Kidney (tissue), 14 donors: ENCODE measurements around the gene PHACTR1. TPM values are rescaled to one million over a fixed set of nuclear protein-coding genes. Genes with fewer than 3 reads are reported as not detected.

ENCODE experiments used
- DNase-seq, 5 donors: peaks; one replicate each; pipeline ENCODE4 v3.0.0-alpha.2; 2013 to 2020
- FAIRE-seq: peaks from 2 replicates; lab custom pipeline; 2012; peaks lifted over from hg19 to GRCh38; lab: Jason Lieb, UNC
- H3K27ac ChIP-seq, 2 donors: one replicate each; pipeline ENCODE4 v1.7.0; 2013; ENCODE audit warnings: low read depth in 2 of 2, low read length in 2 of 2, inconsistent platforms in 1 of 2
- H3K27me3 ChIP-seq: one replicate; pipeline ENCODE4 v1.7.1; 2013; ENCODE audit warnings: low read length, inconsistent platforms; ENCODE audit not compliant: control insufficient read depth, insufficient read depth
- H3K36me3 ChIP-seq, 3 donors: one replicate each; pipeline versions ENCODE4 v1.7.0 to v1.7.1; 2013; ENCODE audit warnings: low read length in 3 of 3, control low read depth in 1 of 3, inconsistent platforms in 1 of 3; ENCODE audit not compliant: insufficient read depth in 3 of 3, control insufficient read depth in 2 of 3
- H3K4me1 ChIP-seq, 3 donors: one replicate each; pipeline versions ENCODE4 v1.7.0 to v1.7.1; 2013; ENCODE audit warnings: low read length in 3 of 3, inconsistent platforms in 1 of 3, low read depth in 1 of 3; ENCODE audit not compliant: control insufficient read depth in 2 of 3, insufficient read depth in 2 of 3
- H3K4me3 ChIP-seq, 3 donors: one replicate each; pipeline versions ENCODE4 v1.7.0 to v1.8.1; 2013; ENCODE audit warnings: low read length in 3 of 3, control low read depth in 1 of 3, inconsistent platforms in 1 of 3
- H3K9ac ChIP-seq, 3 donors: one replicate each; pipeline versions ENCODE4 v1.7.0 to v1.7.1; 2013; ENCODE audit warnings: low read length in 3 of 3, control low read depth in 1 of 3, inconsistent platforms in 1 of 3
- H3K9me3 ChIP-seq, 3 donors: one replicate each; pipeline versions ENCODE4 v1.7.0 to v1.7.1; 2013; ENCODE audit warnings: low read length in 3 of 3, control low read depth in 1 of 3, inconsistent platforms in 1 of 3; ENCODE audit not compliant: control insufficient read depth in 2 of 3, insufficient read depth in 1 of 3
- CTCF ChIP-seq: IDR thresholded peaks from 3 replicates; pipeline ENCODE4 v1.5.1; 2012; ENCODE audit warnings: mild to moderate bottlenecking, moderate library complexity, borderline replicate concordance; ENCODE audit not compliant: insufficient read depth; ENCODE audit errors: extremely low read depth
- intact Hi-C: fragments of 100-400 bp; cut with DNase I; formaldehyde crosslinking; loops from one replicate; pipeline ENCODE4 v1.11.1; 2022
- polyA plus RNA-seq: library from polyadenylated mRNA; stranded (reverse); fragments of 350-450 nt; fragmentation: Illumina TruSeq; extraction: RNeasy Lipid Tissue Mini Kit (QIAGEN cat#74804); gene quantifications from one replicate; pipeline ENCODE4 v1.2.3, GENCODE V29; 2014; ENCODE audit warnings: low read depth, low replicate concordance; ENCODE audit not compliant: insufficient read depth
- total RNA-seq: library from RNA; stranded (reverse); fragmentation: NEBNext Ultra II Directional; extraction: Animal tissue kit (Norgen Biotek cat#: 25700); gene quantifications from one replicate; pipeline ENCODE4 v1.2.1, GENCODE V29; 2021
- donor health status: control.
- donor health status: control.
- donor health status: control.
- donor health status: control.
- donor health status: control.
- donor health status: DM: yes; HTN: yes; CAD: no.
- donor health status: Normal renal cell carcinoma (clear cell type).

The PHACTR1 gene
- total and polyA plus RNA-seq, 2 donors from 2014 or later = 3.3 to 33.6 TPM

DNA sequence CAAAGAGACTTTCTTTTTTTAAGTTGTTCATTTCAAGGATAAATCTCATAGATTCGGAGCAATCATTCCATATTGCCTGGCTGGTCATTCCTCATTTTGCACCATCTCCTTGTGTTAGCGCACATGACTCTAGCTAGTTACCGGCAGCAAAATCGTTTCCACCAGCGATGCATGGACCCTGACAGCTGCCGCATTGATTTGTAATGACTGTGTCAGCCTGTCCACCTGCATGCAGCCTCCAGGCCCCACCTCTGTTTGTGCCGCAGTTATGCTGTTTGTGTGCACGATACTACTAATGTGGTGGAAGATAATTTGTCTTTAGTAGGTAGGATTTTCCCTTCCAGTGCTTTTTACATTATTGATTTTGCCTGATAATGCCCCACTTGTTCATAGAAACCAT is 447.7 kb downstream of the PHACTR1 start:
- Histone ChIP-seq H3K9ac (no peak overlapping the region), H3K36me3 (no peaks in the 10 kb centered on the region), H3K9me3 (no peaks in the 10 kb centered on the region), H3K27ac (no peak overlapping the region), H3K27me3 (no peaks in the 10 kb centered on the region), H3K4me1 (peaks cover 0 to 2% (median 0%) of the 10 kb centered on the region in 3 donors), H3K4me3 (no peak overlapping the region)
- DNase-seq (no peak), FAIRE-seq (no peak)
- no peak for TF ChIP-seq CTCF
- intact Hi-C loops = no loop called here

GRCh38 chr6:13165502-13166172 is 449.1 kb downstream of the PHACTR1 start:
- H3K9ac ChIP-seq = peak overlapping the region in 1 of 3 donors; percentile 22
- no peaks in the 10 kb centered on the region for H3K36me3 ChIP-seq
- DNase-seq = peak in 4 of 5 donors; percentile 44 to 81 (median 62)
- H3K4me1 ChIP-seq = peaks cover 0 to 2% (median 0%) of the 10 kb centered on the region in 3 donors
- no peaks in the 10 kb centered on the region for H3K9me3 ChIP-seq
- no peak for TF ChIP-seq CTCF
- H3K4me3 ChIP-seq = peak overlapping the region in 1 of 3 donors; percentile 23
- no peaks in the 10 kb centered on the region for H3K27me3 ChIP-seq
- no peak overlapping the region for H3K27ac ChIP-seq
- FAIRE-seq = no peak
- intact Hi-C loops = no loop called here

- H3K27ac ChIP-seq = no peak overlapping the region
- no peak for TF ChIP-seq CTCF
- H3K4me1 ChIP-seq = peaks cover 0 to 2% (median 0%) of the 10 kb centered on the region in 3 donors
- H3K27me3 ChIP-seq = no peaks in the 10 kb centered on the region
- FAIRE-seq = no peak
- no peak overlapping the region for H3K4me3 ChIP-seq
- no peak overlapping the region for H3K9ac ChIP-seq
- peak in 2 of 5 donors; percentile 39 to 43 for DNase-seq
- H3K9me3 ChIP-seq = no peaks in the 10 kb centered on the region
- no peaks in the 10 kb centered on the region for H3K36me3 ChIP-seq
- intact Hi-C loops = no loop called here
Observed at GRCh38 chr6:13166269-13166668, 449.7 kb downstream of the PHACTR1 start.
